HUES48 (cell line): Measurements from ENCODE around the gene IREB2.
"Not testable (repeated sequence)": the region's sequence is repeated elsewhere in the genome, so short reads cannot be mapped to it uniquely, and the experiment has no call there.

Source experiments
- H3K27ac ChIP-seq: one replicate; pipeline ENCODE4 v1.7.0; 2013; ENCODE audit warnings: low read depth, low read length, inconsistent platforms
- H3K27me3 ChIP-seq: 2 replicates; pipeline ENCODE4 v1.6.1; 2013; ENCODE audit warnings: mild to moderate bottlenecking, low read length; ENCODE audit not compliant: control insufficient read depth, insufficient read depth
- H3K36me3 ChIP-seq: 2 replicates; pipeline ENCODE4 v1.6.1; 2013; ENCODE audit warnings: low read length; ENCODE audit not compliant: control insufficient read depth, insufficient read depth
- H3K4me1 ChIP-seq: 2 replicates; pipeline ENCODE4 v1.6.1; 2013; ENCODE audit warnings: mild to moderate bottlenecking, low read length; ENCODE audit not compliant: control insufficient read depth, insufficient read depth
- H3K4me3 ChIP-seq: 2 replicates; pipeline ENCODE4 v1.5.1; 2013; ENCODE audit warnings: mild to moderate bottlenecking, low read depth, low read length
- H3K9ac ChIP-seq: 2 replicates; pipeline ENCODE4 v1.6.1; 2013; ENCODE audit warnings: mild to moderate bottlenecking, low read depth, low read length, moderate library complexity
- H3K9me3 ChIP-seq: 2 replicates; pipeline ENCODE4 v1.6.1; 2013; ENCODE audit warnings: low read length; ENCODE audit not compliant: control insufficient read depth, insufficient read depth

The IREB2 gene

GRCh38 chr15:78481917-78482316 is 43.9 kb downstream of the IREB2 start:
- no peak overlapping the region for H3K27ac ChIP-seq
- H3K4me3 ChIP-seq: no peak overlapping the region
- no peaks in the 10 kb centered on the region for H3K27me3 ChIP-seq
- no peaks in the 10 kb centered on the region for H3K9me3 ChIP-seq
- H3K9ac ChIP-seq: no peak overlapping the region
- no peaks in the 10 kb centered on the region for H3K4me1 ChIP-seq
- peaks cover 78% of the 10 kb centered on the region for H3K36me3 ChIP-seq

DNA sequence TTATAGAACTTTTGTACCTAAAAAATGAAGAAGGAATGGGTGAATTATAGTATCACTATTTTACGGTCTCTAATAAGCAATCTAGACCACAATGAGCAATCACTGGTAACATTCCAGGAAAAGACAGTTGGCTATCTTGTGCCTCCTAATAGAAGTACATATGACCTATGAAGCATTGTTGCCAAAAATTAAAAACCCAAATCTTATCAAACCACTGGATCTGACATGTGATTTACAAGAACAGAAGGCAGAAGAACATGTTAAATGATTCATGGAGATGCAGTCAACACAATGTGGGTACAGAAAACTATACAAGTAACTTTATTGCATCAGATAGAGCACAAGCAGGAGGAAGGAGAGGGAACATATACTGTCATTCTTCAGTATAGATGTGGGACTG is 54.9 kb downstream of the IREB2 start:
- Histone ChIP-seq H3K9ac (no peak overlapping the region), H3K27me3 (no peaks in the 10 kb centered on the region), H3K27ac (no peak overlapping the region), H3K36me3 (peaks cover 99% of the 10 kb centered on the region), H3K9me3 (no peaks in the 10 kb centered on the region), H3K4me1 (no peaks in the 10 kb centered on the region), H3K4me3 (no peak overlapping the region)

GRCh38 chr15:78501857-78502256 is 63.8 kb downstream of the IREB2 start:
- no peaks in the 10 kb centered on the region for H3K4me1 ChIP-seq
- H3K9me3 ChIP-seq: no peaks in the 10 kb centered on the region
- peaks cover 41% of the 10 kb centered on the region for H3K36me3 ChIP-seq
- H3K4me3 ChIP-seq: no peak overlapping the region
- H3K27ac ChIP-seq: no peak overlapping the region
- H3K9ac ChIP-seq: no peak overlapping the region
- H3K27me3 ChIP-seq: no peaks in the 10 kb centered on the region

- Histone ChIP-seq H3K9me3 (no peaks in the 10 kb centered on the region), H3K4me3 (no peak overlapping the region), H3K4me1 (no peaks in the 10 kb centered on the region), H3K36me3 (peaks cover 33% of the 10 kb centered on the region), H3K27me3 (no peaks in the 10 kb centered on the region), H3K27ac (no peak overlapping the region), H3K9ac (no peak overlapping the region)
These were observed 64.6 kb downstream of the IREB2 start for GRCh38 chr15:78502641-78503040.

GRCh38 chr15:78506971-78507830 is 69.2 kb downstream of the IREB2 start, which contains the start of gene HYKK:
TSS of gene HYKK (plus strand) at chr15:78507577. CDS start at chr15:78513089, 5,512 bp downstream.
- no peaks in the 10 kb centered on the region for H3K9me3 ChIP-seq
- no peaks in the 10 kb centered on the region for H3K4me1 ChIP-seq
- H3K27me3 ChIP-seq: peaks cover 17% of the 10 kb centered on the region
- H3K9ac ChIP-seq: 0 out of 2 replicates have a peak within 1 kb of the TSS, but pooled peaks have one; percentile 1
- peak within 1 kb of the TSS; percentile 56 for H3K27ac ChIP-seq
- H3K4me3 ChIP-seq: peak within 1 kb of the TSS; percentile 73
- H3K36me3 ChIP-seq: no peaks in the 10 kb centered on the region

DNA sequence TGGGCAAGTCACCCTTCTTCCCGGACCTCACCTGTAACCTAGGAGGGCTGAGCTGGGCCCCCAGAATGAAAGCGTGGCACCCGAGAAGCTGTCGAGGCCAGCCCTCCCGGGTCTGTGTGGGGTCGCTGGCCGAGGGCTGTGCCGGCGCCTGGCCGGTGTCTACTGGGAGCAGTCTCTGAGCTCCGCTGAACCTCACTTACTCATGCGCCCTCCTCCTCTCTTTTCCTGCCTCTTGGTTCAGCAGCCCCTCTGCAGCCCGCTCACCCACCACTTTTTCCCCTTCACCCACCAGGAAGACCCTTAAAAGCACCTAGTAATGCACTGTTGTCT is 69.8 kb downstream of the IREB2 start:
- Histone ChIP-seq H3K4me3 (peak overlapping the region; percentile 73), H3K36me3 (no peaks in the 10 kb centered on the region), H3K4me1 (no peaks in the 10 kb centered on the region), H3K9ac (0 out of 2 replicates have a peak overlapping the region, but pooled peaks have one; percentile 1), H3K27ac (no peak overlapping the region), H3K27me3 (peaks cover 17% of the 10 kb centered on the region), H3K9me3 (no peaks in the 10 kb centered on the region)

DNA sequence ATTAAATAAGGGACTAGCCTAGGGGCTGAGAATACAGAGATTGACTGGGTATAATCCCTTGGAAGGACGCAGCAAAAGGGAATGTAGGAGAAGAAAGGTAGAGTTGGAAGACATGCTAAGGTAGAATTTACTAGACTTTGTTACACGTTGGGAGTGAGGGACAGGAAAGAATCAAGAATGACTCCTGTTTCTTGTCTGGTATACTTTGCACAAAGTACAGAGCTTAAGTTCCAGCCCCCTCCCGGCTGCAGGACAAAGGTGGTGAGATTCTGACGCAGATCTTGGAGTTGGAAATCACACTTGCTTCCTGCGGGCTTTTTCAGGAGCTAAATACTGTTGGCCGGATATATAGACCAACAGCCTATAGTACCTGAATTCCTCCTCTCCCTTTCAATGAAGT is 70.3 kb downstream of the IREB2 start:
- H3K27ac ChIP-seq: no peak overlapping the region
- no peaks in the 10 kb centered on the region for H3K4me1 ChIP-seq
- no peaks in the 10 kb centered on the region for H3K36me3 ChIP-seq
- H3K4me3 ChIP-seq: peak overlapping the region; percentile 73
- H3K27me3 ChIP-seq: peaks cover 17% of the 10 kb centered on the region
- no peak overlapping the region for H3K9ac ChIP-seq
- H3K9me3 ChIP-seq: no peaks in the 10 kb centered on the region

DNA sequence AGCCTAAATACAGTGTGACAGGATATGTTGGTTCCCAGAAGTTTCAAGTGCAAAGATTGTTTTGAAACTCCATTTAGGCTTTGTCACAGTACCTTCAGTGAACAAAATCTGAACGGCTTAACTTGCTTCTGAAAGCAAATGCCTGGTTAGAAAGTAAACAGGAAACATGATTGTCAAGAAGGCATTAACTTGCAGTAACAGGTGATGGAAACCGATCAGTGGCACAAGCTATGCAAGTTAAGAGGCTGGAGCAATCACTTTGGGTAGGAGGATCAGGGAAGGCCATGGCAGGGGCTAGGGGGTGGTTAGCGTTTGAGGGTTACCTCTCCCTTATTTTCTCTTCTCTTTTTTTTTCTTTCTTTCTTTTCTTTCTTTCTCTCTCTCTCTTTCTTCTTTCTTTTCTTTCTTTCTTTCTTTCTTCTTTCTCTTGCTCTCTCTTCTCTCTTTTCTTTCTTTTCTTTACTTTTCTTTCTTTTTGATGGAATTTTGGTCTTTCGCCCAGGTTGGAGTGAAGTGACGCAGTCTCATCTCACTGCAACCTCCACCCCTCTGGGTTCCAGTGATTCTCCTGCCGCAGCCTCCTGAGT is 71.8 kb downstream of the IREB2 start:
- H3K4me3 ChIP-seq: no peak overlapping the region
- H3K9me3 ChIP-seq: no peaks in the 10 kb centered on the region
- no peak overlapping the region for H3K27ac ChIP-seq
- no peaks in the 10 kb centered on the region for H3K4me1 ChIP-seq
- peaks cover 17% of the 10 kb centered on the region for H3K27me3 ChIP-seq
- H3K9ac ChIP-seq: no peak overlapping the region
- H3K36me3 ChIP-seq: no peaks in the 10 kb centered on the region

- not testable (repeated sequence) for H3K36me3 ChIP-seq, H3K4me1 ChIP-seq, H3K9me3 ChIP-seq, H3K27me3 ChIP-seq, H3K27ac ChIP-seq, H3K9ac ChIP-seq, H3K4me3 ChIP-seq
These were observed 82.0 kb downstream of the IREB2 start for GRCh38 chr15:78520035-78520434.

GRCh38 chr15:78524230-78524629 is 86.2 kb downstream of the IREB2 start:
- H3K4me3 ChIP-seq: no peak overlapping the region
- no peak overlapping the region for H3K27ac ChIP-seq
- no peaks in the 10 kb centered on the region for H3K27me3 ChIP-seq
- no peak overlapping the region for H3K9ac ChIP-seq
- no peaks in the 10 kb centered on the region for H3K36me3 ChIP-seq
- no peaks in the 10 kb centered on the region for H3K4me1 ChIP-seq
- 0 out of 2 replicates have a peak, but pooled peaks cover 7% of the 10 kb centered on the region for H3K9me3 ChIP-seq

- no peaks in the 10 kb centered on the region for H3K4me1 ChIP-seq
- H3K9ac ChIP-seq: no peak overlapping the region
- H3K36me3 ChIP-seq: no peaks in the 10 kb centered on the region
- H3K27ac ChIP-seq: no peak overlapping the region
- 0 out of 2 replicates have a peak, but pooled peaks cover 7% of the 10 kb centered on the region for H3K9me3 ChIP-seq
- H3K27me3 ChIP-seq: no peaks in the 10 kb centered on the region
- H3K4me3 ChIP-seq: no peak overlapping the region
These were observed 89.3 kb downstream of the IREB2 start for GRCh38 chr15:78527325-78527724.
